GM12878 (cell line): ENCODE data around the gene STX3. TPM values are rescaled to one million over a fixed set of nuclear protein-coding genes. Genes with fewer than 3 reads are reported as not detected.
A peak's percentile ranks its signal among the peaks of the same experiment; 100 is the strongest.

Experiments used
- ATAC-seq: fragments of 200-7000 bp; cut with Tn5 transposase; 3 replicates; pipeline ENCODE4 v1.9.1; 2020; ENCODE audit warnings: mild to moderate bottlenecking, moderate library complexity
- BruUV-seq: library from RNA; stranded (reverse); fragments of 400-500 nt; replicated peaks from 2 replicates; lab custom pipeline; 2021; lab: Mats Ljungman, UMichigan
- CTCF ChIA-PET: fragments of 300-600 bp; sonication (Branson Sonifier 250); formaldehyde crosslinking; extraction: SDS; loops from one replicate; lab custom pipeline; 2021; ENCODE audit warnings: inconsistent platforms; lab: Yijun Ruan, JAX
- POLR2A ChIA-PET: fragments of 350-600 bp; formaldehyde crosslinking; extraction: SDS; loops from one replicate; lab custom pipeline; 2021; ENCODE audit warnings: inconsistent platforms; lab: Charles Lee
- RAD21 ChIA-PET: fragments of 300-600 bp; sonication (Branson Sonifier 250); formaldehyde crosslinking; loops from one replicate; lab custom pipeline; 2023; ENCODE audit warnings: antibody characterized with exemption; ENCODE audit not compliant: unreplicated experiment; lab: Charles Lee
- SMC1A ChIA-PET: fragments of 300-600 bp; sonication (Branson Sonifier 250); formaldehyde crosslinking; loops from one replicate; lab custom pipeline; 2023; ENCODE audit not compliant: unreplicated experiment, uncharacterized antibody; lab: Charles Lee
- DNase-seq: peaks from one replicate; pipeline ENCODE4 v3.0.0-alpha.2; 2011; ENCODE audit warnings: low read depth, low spot score
- FAIRE-seq: peaks from 3 replicates; lab custom pipeline; 2011; peaks lifted over from hg19 to GRCh38; lab: Jason Lieb, UNC
- H2AFZ ChIP-seq: 2 replicates; pipeline ENCODE4 v1.6.0; 2011; ENCODE audit warnings: low read depth, low read length, control low read depth; ENCODE audit not compliant: control insufficient read depth
- H3K27ac ChIP-seq: 2 replicates; pipeline ENCODE4 v1.5.1; 2011; ENCODE audit warnings: control low read depth; ENCODE audit not compliant: control insufficient read depth, insufficient read depth
- H3K27me3 ChIP-seq, 2 experiments: replicated peaks in 1 of 2; 2 replicates each; pipeline versions ENCODE4 v1.6.0 to v1.6.1; 2011; ENCODE audit warnings: low read length in 1 of 2; ENCODE audit not compliant: control insufficient read depth in 2 of 2, insufficient read depth in 2 of 2
- H3K36me3 ChIP-seq, 2 experiments: 2 replicates each; pipeline ENCODE4 v1.5.1; 2011; ENCODE audit warnings: low read length in 1 of 2; ENCODE audit not compliant: control insufficient read depth in 2 of 2, insufficient read depth in 2 of 2
- H3K4me1 ChIP-seq: 2 replicates; pipeline ENCODE4 v1.6.1; 2011; ENCODE audit warnings: mild to moderate bottlenecking, low read length, moderate library complexity, mixed read lengths; ENCODE audit not compliant: control insufficient read depth, insufficient read depth
- H3K4me2 ChIP-seq: 2 replicates; pipeline ENCODE4 v1.6.0; 2011; ENCODE audit warnings: control low read depth; ENCODE audit not compliant: control insufficient read depth, insufficient read depth
- H3K4me3 ChIP-seq: fragments of 200-600 bp; sonication (generic); 2 replicates; pipeline ENCODE4 v1.5.1; 2016
- H3K79me2 ChIP-seq: 2 replicates; pipeline ENCODE4 v1.6.0; 2011; ENCODE audit warnings: low read length; ENCODE audit not compliant: control insufficient read depth, insufficient read depth
- H3K9ac ChIP-seq: 2 replicates; pipeline ENCODE4 v1.8.0; 2011; ENCODE audit warnings: low read length, control low read depth, mixed read lengths; ENCODE audit not compliant: control insufficient read depth, insufficient read depth
- H3K9me3 ChIP-seq: replicated peaks from 3 replicates; pipeline ENCODE4 v1.5.1; 2011; ENCODE audit warnings: mild to moderate bottlenecking, low read length; ENCODE audit not compliant: control insufficient read depth, insufficient read depth
- H4K20me1 ChIP-seq: 2 replicates; pipeline ENCODE4 v1.6.0; 2011; ENCODE audit not compliant: control insufficient read depth, insufficient read depth
- BHLHE40 ChIP-seq, 2 experiments: fragments of 450-650 bp in 1 of 2; IDR thresholded peaks; 2 replicates each; pipeline ENCODE4 v1.6.1; 2011 to 2017; ENCODE audit warnings: low read depth in 2 of 2, borderline replicate concordance in 1 of 2, improper control_type of control experiment in 1 of 2, low read length in 1 of 2, mild to moderate bottlenecking in 1 of 2
- BRCA1 ChIP-seq: IDR thresholded peaks from 2 replicates; pipeline ENCODE4 v1.6.1; 2011; ENCODE audit warnings: low read depth, low read length, improper control_type of control experiment
- CHD4 ChIP-seq: fragments of 200-600 bp; sonication (generic); IDR thresholded peaks from 2 replicates; pipeline ENCODE4 v1.6.1; 2016; ENCODE audit warnings: mild to moderate bottlenecking
- MEF2B ChIP-seq: fragments of 450-650 bp; IDR thresholded peaks from 2 replicates; pipeline ENCODE4 v1.6.1; 2018; ENCODE audit warnings: mild to moderate bottlenecking, moderate library complexity; ENCODE audit not compliant: partially characterized antibody, poor library complexity, severe bottlenecking
- NFIC ChIP-seq: IDR thresholded peaks from 2 replicates; pipeline ENCODE4 v1.6.1; 2012; ENCODE audit warnings: low read depth, mild to moderate bottlenecking, inconsistent platforms, low read length, moderate library complexity
- SIN3A ChIP-seq: IDR thresholded peaks from 2 replicates; pipeline ENCODE4 v1.6.1; 2012; ENCODE audit warnings: low read depth, low read length, improper control_type of control experiment
- YY1 ChIP-seq: IDR thresholded peaks from 2 replicates; pipeline ENCODE4 v1.6.1; 2011; ENCODE audit warnings: low read depth, mild to moderate bottlenecking, low read length
- WGBS: methylation state at CpG from one replicate; pipeline ENCODE4 v1.1.6; 2016; ENCODE audit warnings: low lambda C conversion rate; ENCODE audit not compliant: insufficient replicate concordance, insufficient coverage; ENCODE audit errors: missing lambda C conversion rate; 5-methylcytosine and 5-hydroxymethylcytosine counted together
- in situ Hi-C: fragments of 300-500 bp; cut with MboI; formaldehyde crosslinking; loops from 9 replicates; pipeline ENCODE4 v1.14.3; 2018; ENCODE audit warnings: mixed read lengths
- intact Hi-C: fragments of 100-400 bp; cut with micrococcal nuclease; formaldehyde crosslinking; loops from one replicate; pipeline ENCODE4 v1.14.2; 2022; ENCODE audit not compliant: unreplicated experiment
- polyA plus RNA-seq, 11 experiments: library from polyadenylated mRNA; depleted of rRNA in 4 of 11; unstranded in 6 of 11; stranded (reverse) in 5 of 11; fragments of >200 nt; fragmentation: Nextera tagmentation in 4 of 11; fragmentation: Illumina TruSeq in 1 of 11; extraction: Ambion mirVana in 4 of 11; extraction: Trizol in 1 of 11; gene quantifications; 1 replicate in 1 of 11; 2 replicates in 10 of 11; pipeline versions ENCODE4 v1.2.1 to v1.2.3, GENCODE V29; 2011 to 2016; ENCODE audit warnings: inconsistent platforms in 2 of 11, missing spikeins in 2 of 11, low read depth in 1 of 11
- total RNA-seq, 4 experiments: library from RNA; depleted of rRNA in 3 of 4; stranded (reverse); fragments of >200 nt in 3 of 4; fragmentation: Illumina TruSeq in 1 of 4; extraction: Trizol in 1 of 4; gene quantifications; 2 replicates each; pipeline versions ENCODE4 v1.2.1 to v1.2.3, GENCODE V29; 2013 to 2021
- TF ChIP-seq, protein P1 (sequence below): fragments of 450-650 bp; IDR thresholded peaks from 2 replicates; pipeline ENCODE4 v1.6.1; 2016; ENCODE audit warnings: mild to moderate bottlenecking
- TF ChIP-seq, protein P2 (sequence below): fragments of 450-650 bp; IDR thresholded peaks from 2 replicates; pipeline ENCODE4 v1.6.1; 2017; ENCODE audit warnings: low read depth, mild to moderate bottlenecking, moderate library complexity

Gene STX3
- total and polyA plus RNA-seq, 10 of the 15 experiments (the other 5 are each of a cell fraction or from before 2014, with no cell fraction given) = 0.11 to 2.5 (median 1.1) TPM

DNA sequence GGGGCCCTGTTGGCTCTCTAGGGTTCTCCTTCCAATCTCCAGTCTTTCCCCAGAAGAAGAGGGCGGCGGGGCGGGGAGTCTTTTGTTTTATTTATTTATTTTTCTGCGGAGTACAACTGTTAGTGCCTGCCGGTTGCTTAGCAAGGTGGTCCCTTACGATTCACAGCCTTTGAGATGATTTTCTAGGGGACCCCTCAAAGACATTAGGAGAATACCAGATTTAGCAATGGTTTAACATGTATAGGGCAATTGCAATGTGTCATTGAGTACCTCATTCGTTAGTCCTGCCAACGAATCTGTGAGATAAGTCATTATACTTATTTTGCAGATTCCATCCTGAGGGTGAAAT is 55.7 kb downstream of the STX3 start:
- ChIA-PET SMC1A (interaction anchor here (2.4 kb wide), 1 partner anchor 440 kb away, joined by 8 read pairs; no protein-coding TSS in a partner anchor), POLR2A (interaction anchor here (1.1 to 1.5 kb wide), 2 partner anchors 195 to 273 kb away, joined by 3 to 4 read pairs; partner anchors contain the start of gene OSBP), CTCF (interaction anchor here (1.2 to 3.0 kb wide), 5 partner anchors 9 to 440 kb away, joined by 3 to 17 read pairs (median 6); partner anchors contain the start of gene STX3), RAD21 (no interaction called here)
- peaks cover 12% of the 10 kb centered on the region for H3K79me2 ChIP-seq
- no peaks in the 10 kb centered on the region for H4K20me1 ChIP-seq
- TF ChIP-seq SIN3A (0 out of 2 replicates have a peak, but pooled peaks have one; percentile 4), BHLHE40 (IDR thresholded peaks at IDR 0.05; ENCODE audit: borderline replicate concordance in 1 of 2, low read depth in 2 of 2, low read length in 1 of 2) (no peak), NFIC (no peak), YY1 (no peak), CHD4 (no peak), BRCA1 (no peak), MEF2B (peak; percentile 1)
- TF ChIP-seq, protein P1, sequence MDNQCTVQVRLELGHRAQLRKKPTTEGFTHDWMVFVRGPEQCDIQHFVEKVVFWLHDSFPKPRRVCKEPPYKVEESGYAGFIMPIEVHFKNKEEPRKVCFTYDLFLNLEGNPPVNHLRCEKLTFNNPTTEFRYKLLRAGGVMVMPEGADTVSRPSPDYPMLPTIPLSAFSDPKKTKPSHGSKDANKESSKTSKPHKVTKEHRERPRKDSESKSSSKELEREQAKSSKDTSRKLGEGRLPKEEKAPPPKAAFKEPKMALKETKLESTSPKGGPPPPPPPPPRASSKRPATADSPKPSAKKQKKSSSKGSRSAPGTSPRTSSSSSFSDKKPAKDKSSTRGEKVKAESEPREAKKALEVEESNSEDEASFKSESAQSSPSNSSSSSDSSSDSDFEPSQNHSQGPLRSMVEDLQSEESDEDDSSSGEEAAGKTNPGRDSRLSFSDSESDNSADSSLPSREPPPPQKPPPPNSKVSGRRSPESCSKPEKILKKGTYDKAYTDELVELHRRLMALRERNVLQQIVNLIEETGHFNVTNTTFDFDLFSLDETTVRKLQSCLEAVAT = peak; percentile 16
- TF ChIP-seq, protein P2, sequence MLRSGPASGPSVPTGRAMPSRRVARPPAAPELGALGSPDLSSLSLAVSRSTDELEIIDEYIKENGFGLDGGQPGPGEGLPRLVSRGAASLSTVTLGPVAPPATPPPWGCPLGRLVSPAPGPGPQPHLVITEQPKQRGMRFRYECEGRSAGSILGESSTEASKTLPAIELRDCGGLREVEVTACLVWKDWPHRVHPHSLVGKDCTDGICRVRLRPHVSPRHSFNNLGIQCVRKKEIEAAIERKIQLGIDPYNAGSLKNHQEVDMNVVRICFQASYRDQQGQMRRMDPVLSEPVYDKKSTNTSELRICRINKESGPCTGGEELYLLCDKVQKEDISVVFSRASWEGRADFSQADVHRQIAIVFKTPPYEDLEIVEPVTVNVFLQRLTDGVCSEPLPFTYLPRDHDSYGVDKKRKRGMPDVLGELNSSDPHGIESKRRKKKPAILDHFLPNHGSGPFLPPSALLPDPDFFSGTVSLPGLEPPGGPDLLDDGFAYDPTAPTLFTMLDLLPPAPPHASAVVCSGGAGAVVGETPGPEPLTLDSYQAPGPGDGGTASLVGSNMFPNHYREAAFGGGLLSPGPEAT = peak; percentile 14; the same call in 1 of the 2 replicates
- DNase-seq = no peak
- WGBS = 32% methylated on average over 8 of the region's 8 CpGs
- H3K9ac ChIP-seq = peak overlapping the region; percentile 90; the same call in 1 of the 2 replicates
- peak overlapping the region; percentile 87; the same call in 1 of the 2 replicates for H3K4me3 ChIP-seq
- H3K4me1 ChIP-seq = no peaks in the 10 kb centered on the region; the same call in 1 of the 2 replicates
- peak; percentile 4; the same call in 2 of the 3 replicates for ATAC-seq
- BruUV-seq = no TSS peak
- peak overlapping the region; percentile 97 for H2AFZ ChIP-seq
- peak overlapping the region; percentile 78 for H3K4me2 ChIP-seq
- H3K36me3 ChIP-seq = peaks cover 1 to 16% of the 10 kb centered on the region in 2 experiments
- intact Hi-C loops = loop anchor here (2.0 to 5.0 kb wide), 3 partner anchors 56 to 254 kb away; partner anchors contain the start of genes PATL1 and STX3
- FAIRE-seq = no peak
- in situ Hi-C loops = no loop called here
- no peaks in the 10 kb centered on the region for H3K27me3 ChIP-seq
- H3K9me3 ChIP-seq = no peaks in the 10 kb centered on the region
- peak overlapping the region; percentile 67 for H3K27ac ChIP-seq
